ENCODE data around the gene GGTLC3.
"Not testable (repeated sequence)": the region's sequence is repeated elsewhere in the genome, so short reads cannot be mapped to it uniquely, and the experiment has no call there.

- TF ChIP-seq, protein P1, sequence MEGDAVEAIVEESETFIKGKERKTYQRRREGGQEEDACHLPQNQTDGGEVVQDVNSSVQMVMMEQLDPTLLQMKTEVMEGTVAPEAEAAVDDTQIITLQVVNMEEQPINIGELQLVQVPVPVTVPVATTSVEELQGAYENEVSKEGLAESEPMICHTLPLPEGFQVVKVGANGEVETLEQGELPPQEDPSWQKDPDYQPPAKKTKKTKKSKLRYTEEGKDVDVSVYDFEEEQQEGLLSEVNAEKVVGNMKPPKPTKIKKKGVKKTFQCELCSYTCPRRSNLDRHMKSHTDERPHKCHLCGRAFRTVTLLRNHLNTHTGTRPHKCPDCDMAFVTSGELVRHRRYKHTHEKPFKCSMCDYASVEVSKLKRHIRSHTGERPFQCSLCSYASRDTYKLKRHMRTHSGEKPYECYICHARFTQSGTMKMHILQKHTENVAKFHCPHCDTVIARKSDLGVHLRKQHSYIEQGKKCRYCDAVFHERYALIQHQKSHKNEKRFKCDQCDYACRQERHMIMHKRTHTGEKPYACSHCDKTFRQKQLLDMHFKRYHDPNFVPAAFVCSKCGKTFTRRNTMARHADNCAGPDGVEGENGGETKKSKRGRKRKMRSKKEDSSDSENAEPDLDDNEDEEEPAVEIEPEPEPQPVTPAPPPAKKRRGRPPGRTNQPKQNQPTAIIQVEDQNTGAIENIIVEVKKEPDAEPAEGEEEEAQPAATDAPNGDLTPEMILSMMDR (optimal IDR thresholded peaks at IDR 0.05 in 1 of 3, IDR thresholded peaks at IDR 0.05 in 1 of 3, conservative IDR thresholded peaks at IDR 0.05 in 1 of 3; ENCODE audit: extremely low read depth in 1 of 3, insufficient read depth in 2 of 3, low read length in 3 of 3): not testable (repeated sequence)
- not testable (repeated sequence) for TF ChIP-seq EZH2 (IDR thresholded peaks at IDR 0.05; ENCODE audit: low read length)
Measured at GRCh38 chr22:18558516-18558915, 40.6 kb upstream of the GGTLC3 start.

All from keratinocyte (primary cell).